Naive thymus-derived CD4-positive, alpha-beta T cell (primary cell): ENCODE results near the gene TENM4. TPM values are rescaled to one million over a fixed set of nuclear protein-coding genes. Genes with fewer than 3 reads are reported as not detected.

Experiments
- ATAC-seq: fragments of 150-1000 bp; cut with Tn5 transposase; 2 replicates; pipeline ENCODE4 v1.10.0; 2021; ENCODE audit warnings: mild to moderate bottlenecking, moderate library complexity
- CTCF ChIA-PET: fragments of 350-600 bp; sonication (Branson Sonifier 250); formaldehyde crosslinking; loops from one replicate; lab custom pipeline; 2021; ENCODE audit warnings: antibody characterized with exemption; lab: Charles Lee
- POLR2A ChIA-PET: fragments of 350-600 bp; sonication (Branson Sonifier 250); formaldehyde crosslinking; loops from one replicate; lab custom pipeline; 2021; ENCODE audit warnings: antibody characterized with exemption, inconsistent platforms; lab: Charles Lee
- DNase-seq, 9 donors: peaks; one replicate each; pipeline versions ENCODE4 v3.0.0 to v3.0.0-alpha.2; 2020 to 2022; ENCODE audit warnings: mixed read lengths in 1 of 9
- H3K27ac ChIP-seq: one replicate; pipeline ENCODE4 v1.7.0; 2013; ENCODE audit warnings: mild to moderate bottlenecking, low read depth, low read length, moderate library complexity
- H3K27me3 ChIP-seq, 2 donors: one replicate each; pipeline ENCODE4 v1.7.0; 2013; ENCODE audit warnings: low read length in 2 of 2, mild to moderate bottlenecking in 2 of 2, moderate library complexity in 2 of 2; ENCODE audit not compliant: control insufficient read depth in 2 of 2, insufficient read depth in 2 of 2
- H3K36me3 ChIP-seq, 3 experiments: 1 replicate in 2 of 3; 2 replicates in 1 of 3; pipeline ENCODE4 v1.7.0; 2013; ENCODE audit warnings: low read length in 3 of 3, mild to moderate bottlenecking in 3 of 3, moderate library complexity in 1 of 3; ENCODE audit not compliant: insufficient read depth in 3 of 3, control insufficient read depth in 2 of 3
- H3K4me1 ChIP-seq, 2 donors: one replicate each; pipeline ENCODE4 v1.7.0; 2013; ENCODE audit warnings: low read length in 2 of 2, mild to moderate bottlenecking in 2 of 2, moderate library complexity in 1 of 2; ENCODE audit not compliant: control insufficient read depth in 2 of 2, insufficient read depth in 2 of 2
- H3K4me3 ChIP-seq: 2 replicates; pipeline ENCODE4 v1.7.0; 2013; ENCODE audit warnings: mild to moderate bottlenecking, low read length
- H3K9me3 ChIP-seq, 3 experiments: 1 replicate in 2 of 3; 2 replicates in 1 of 3; pipeline ENCODE4 v1.7.0; 2013; ENCODE audit warnings: low read length in 3 of 3; ENCODE audit not compliant: control insufficient read depth in 2 of 3
- H3K27ac Mint-ChIP-seq, 9 donors: one replicate each; pipeline ENCODE4 v1.8.0; 2020 to 2022; ENCODE audit warnings: mixed read lengths in 9 of 9, mild to moderate bottlenecking in 8 of 9, moderate library complexity in 5 of 9, inconsistent platforms in 2 of 9
- H3K27me3 Mint-ChIP-seq, 5 donors: one replicate each; pipeline ENCODE4 v1.8.0; 2021 to 2022; ENCODE audit warnings: mixed read lengths in 5 of 5, mild to moderate bottlenecking in 1 of 5
- H3K36me3 Mint-ChIP-seq, 5 donors: one replicate each; pipeline ENCODE4 v1.8.0; 2020 to 2022; ENCODE audit warnings: mixed read lengths in 5 of 5, mild to moderate bottlenecking in 3 of 5, inconsistent platforms in 1 of 5
- H3K4me1 Mint-ChIP-seq, 7 donors: one replicate each; pipeline ENCODE4 v1.8.0; 2020 to 2022; ENCODE audit warnings: mixed read lengths in 7 of 7, mild to moderate bottlenecking in 3 of 7, inconsistent platforms in 1 of 7
- H3K4me3 Mint-ChIP-seq, 10 donors: one replicate each; pipeline ENCODE4 v1.8.0; 2020 to 2022; ENCODE audit warnings: mild to moderate bottlenecking in 10 of 10, mixed read lengths in 10 of 10, moderate library complexity in 6 of 10, inconsistent platforms in 2 of 10
- H3K9me3 Mint-ChIP-seq, 11 donors: one replicate each; pipeline ENCODE4 v1.8.0; 2020 to 2022; ENCODE audit warnings: mixed read lengths in 11 of 11, mild to moderate bottlenecking in 4 of 11, inconsistent platforms in 1 of 11, moderate library complexity in 1 of 11
- intact Hi-C, 2 donors: fragments of 100-400 bp; cut with micrococcal nuclease; formaldehyde crosslinking; loops; one replicate each; pipeline ENCODE4 v1.15.1; 2023
- polyA plus RNA-seq, 2 donors: library from polyadenylated mRNA; unstranded; fragments of 300-500 nt; fragmentation: Illumina TruSeq; gene quantifications; one replicate each; pipeline ENCODE4 v1.2.3, GENCODE V29; 2021
- total RNA-seq, 6 experiments: library from RNA in 5 of 6; stranded (reverse) in 5 of 6; gene quantifications; 1 replicate in 5 of 6; 2 replicates in 1 of 6; pipeline ENCODE4 v1.2.3 and lab custom pipeline; 2021 to 2026

TENM4 gene
- total and polyA plus RNA-seq, 7 experiments from 2014 or later, result 0.32 to 0.47 TPM; not detected in 5

- H3K27ac Mint-ChIP-seq, result peak overlapping the region in 1 of 9 donors; percentile 42
- ChIA-PET POLR2A (no interaction called here), CTCF (no interaction called here)
- no peak overlapping the region for H3K4me3 Mint-ChIP-seq
- Histone ChIP-seq H3K9me3 (no peaks in the 10 kb centered on the region), H3K27me3 (no peaks in the 10 kb centered on the region), H3K27ac (no peak overlapping the region), H3K4me3 (no peak overlapping the region), H3K36me3 (no peaks in the 10 kb centered on the region), H3K4me1 (no peaks in the 10 kb centered on the region)
- no peaks in the 10 kb centered on the region for H3K9me3 Mint-ChIP-seq
- no peaks in the 10 kb centered on the region for H3K36me3 Mint-ChIP-seq
- H3K27me3 Mint-ChIP-seq, result peaks cover 0 to 12% (median 3%) of the 10 kb centered on the region in 5 donors
- peaks cover 0 to 2% (median 0%) of the 10 kb centered on the region in 7 donors for H3K4me1 Mint-ChIP-seq
- intact Hi-C loops, result no loop called here
- ATAC-seq (no peak), DNase-seq (no peak)
These were observed 788.6 kb downstream of the TENM4 start for GRCh38 chr11:78651923-78652842.

GRCh38 chr11:78651136-78651775 is 789.6 kb downstream of the TENM4 start:
- Mint-ChIP-seq H3K4me1 (peaks cover 0 to 5% (median 0%) of the 10 kb centered on the region in 7 donors), H3K9me3 (no peaks in the 10 kb centered on the region), H3K27me3 (peaks cover 0 to 11% (median 3%) of the 10 kb centered on the region in 5 donors), H3K27ac (no peak overlapping the region), H3K4me3 (no peak overlapping the region), H3K36me3 (no peaks in the 10 kb centered on the region)
- ChIA-PET POLR2A (no interaction called here), CTCF (no interaction called here)
- H3K4me3 ChIP-seq, result no peak overlapping the region
- no peaks in the 10 kb centered on the region for H3K4me1 ChIP-seq
- intact Hi-C loops, result no loop called here
- H3K27me3 ChIP-seq, result no peaks in the 10 kb centered on the region
- no peaks in the 10 kb centered on the region for H3K9me3 ChIP-seq
- no peaks in the 10 kb centered on the region for H3K36me3 ChIP-seq
- no peak for DNase-seq
- ATAC-seq, result no peak
- no peak overlapping the region for H3K27ac ChIP-seq

DNA sequence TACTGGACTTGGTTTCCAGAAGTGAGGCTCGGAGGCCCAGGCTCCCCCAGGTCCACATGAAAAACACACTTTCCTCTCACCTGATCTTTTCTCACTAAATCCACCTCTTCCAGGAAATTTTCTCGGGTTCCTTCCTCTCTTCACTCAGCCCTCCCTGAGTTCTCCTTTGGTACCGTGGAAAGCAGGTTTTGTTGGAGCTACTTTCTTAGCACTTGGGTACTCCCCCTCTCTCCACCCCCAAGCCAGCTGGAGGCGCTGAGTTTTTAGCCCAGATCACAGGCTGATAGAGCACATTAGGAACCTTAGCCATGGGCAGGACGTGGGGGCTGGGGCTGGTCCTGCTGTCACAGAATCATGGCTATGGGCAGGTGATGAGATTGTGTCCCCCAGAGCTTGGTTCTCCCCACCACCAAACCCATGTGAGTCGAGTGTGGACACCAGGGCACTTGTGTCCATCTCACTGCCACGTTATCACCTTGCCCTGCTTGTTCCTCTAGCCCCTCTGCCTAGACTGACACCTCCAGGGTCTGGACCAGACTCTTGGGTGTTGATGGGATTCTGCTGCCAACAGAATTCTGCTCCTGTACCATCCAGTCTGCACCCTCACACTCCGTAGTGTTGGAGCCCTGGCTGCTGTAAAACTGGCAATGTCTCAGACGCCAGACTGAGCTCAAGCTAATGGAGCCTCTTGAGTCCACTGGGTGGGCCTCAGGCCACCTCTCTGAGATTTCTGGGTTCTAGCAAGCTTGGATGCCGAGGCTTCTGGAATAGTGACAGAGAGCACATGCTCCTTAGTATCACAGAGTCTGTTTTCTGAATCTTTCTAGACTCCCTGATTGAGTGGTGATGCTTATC is 791.2 kb downstream of the TENM4 start:
- DNase-seq (no peak), ATAC-seq (no peak)
- intact Hi-C loops, result loop anchor here (5.0 to 10.0 kb wide), 3 partner anchors 68 to 265 kb away; no protein-coding TSS in a partner anchor
- H3K27ac Mint-ChIP-seq, result no peak overlapping the region
- Histone ChIP-seq H3K4me3 (no peak overlapping the region), H3K9me3 (no peaks in the 10 kb centered on the region), H3K4me1 (no peaks in the 10 kb centered on the region), H3K27me3 (no peaks in the 10 kb centered on the region), H3K36me3 (no peaks in the 10 kb centered on the region), H3K27ac (no peak overlapping the region)
- POLR2A ChIA-PET, result no interaction called here
- H3K36me3 Mint-ChIP-seq, result no peaks in the 10 kb centered on the region
- peaks cover 0 to 11% (median 4%) of the 10 kb centered on the region in 5 donors for H3K27me3 Mint-ChIP-seq
- no peak overlapping the region for H3K4me3 Mint-ChIP-seq
- no peaks in the 10 kb centered on the region for H3K9me3 Mint-ChIP-seq
- peaks cover 0 to 17% (median 7%) of the 10 kb centered on the region in 7 donors for H3K4me1 Mint-ChIP-seq
- CTCF ChIA-PET, result interaction anchor here (0.6 kb wide), 1 partner anchor 36 kb away, joined by 3 read pairs; no protein-coding TSS in a partner anchor

- ChIA-PET CTCF (interaction anchor here (0.6 kb wide), 1 partner anchor 51 kb away, joined by 4 read pairs; no protein-coding TSS in a partner anchor), POLR2A (no interaction called here)
- no peak overlapping the region for H3K27ac ChIP-seq
- Mint-ChIP-seq H3K27ac (no peak overlapping the region), H3K4me3 (no peak overlapping the region), H3K36me3 (no peaks in the 10 kb centered on the region), H3K27me3 (peaks cover 0 to 11% (median 4%) of the 10 kb centered on the region in 5 donors), H3K9me3 (no peaks in the 10 kb centered on the region), H3K4me1 (peaks cover 0 to 20% (median 7%) of the 10 kb centered on the region in 7 donors)
- H3K36me3 ChIP-seq, result no peaks in the 10 kb centered on the region
- ATAC-seq (no peak), DNase-seq (no peak)
- no peak overlapping the region for H3K4me3 ChIP-seq
- H3K27me3 ChIP-seq, result no peaks in the 10 kb centered on the region
- no peaks in the 10 kb centered on the region for H3K9me3 ChIP-seq
- no peaks in the 10 kb centered on the region for H3K4me1 ChIP-seq
- intact Hi-C loops, result loop anchor here (5.0 to 10.0 kb wide), 3 partner anchors 69 to 267 kb away; no protein-coding TSS in a partner anchor
These were observed 792.6 kb downstream of the TENM4 start for GRCh38 chr11:78647986-78648875.

DNA sequence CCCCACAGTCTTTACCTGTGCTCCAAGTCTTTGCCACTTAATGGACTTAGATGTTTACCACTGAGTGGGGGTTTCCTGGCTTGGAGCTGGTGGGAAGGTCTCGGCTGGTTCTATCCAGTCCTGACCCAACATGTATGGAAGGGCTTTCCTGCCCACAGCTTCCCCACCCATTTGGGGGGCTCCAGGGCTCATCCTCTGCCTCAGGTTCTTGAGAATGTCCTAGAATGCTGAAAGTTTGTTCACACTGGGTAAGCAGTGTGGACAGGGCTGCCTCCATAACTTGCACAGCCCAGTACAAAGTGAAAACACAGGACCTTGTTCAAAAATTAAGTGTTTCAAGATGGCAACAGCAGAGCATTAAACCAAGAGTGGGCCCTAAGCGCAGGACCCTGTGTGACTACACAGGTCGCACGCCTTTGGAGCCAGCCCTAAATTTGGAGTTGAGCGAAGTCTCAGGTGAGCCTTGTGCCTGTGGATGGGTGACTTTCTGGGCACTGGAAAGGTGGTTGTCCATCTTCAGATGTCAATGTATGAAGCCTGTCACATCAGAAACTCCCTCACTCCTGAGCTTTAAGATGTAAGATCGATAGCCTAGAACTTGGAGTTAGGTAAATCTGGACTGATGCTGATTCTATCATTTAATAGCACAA is 793.4 kb downstream of the TENM4 start:
- no peak for ATAC-seq
- no peaks in the 10 kb centered on the region for H3K9me3 ChIP-seq
- H3K9me3 Mint-ChIP-seq, result no peaks in the 10 kb centered on the region
- H3K27ac ChIP-seq, result no peak overlapping the region
- no peak for DNase-seq
- H3K27ac Mint-ChIP-seq, result peak overlapping the region in 1 of 9 donors; percentile 5
- CTCF ChIA-PET, result interaction anchor here (0.6 kb wide), 1 partner anchor 50 kb away, joined by 4 read pairs; no protein-coding TSS in a partner anchor
- peaks cover 0 to 26% (median 7%) of the 10 kb centered on the region in 7 donors for H3K4me1 Mint-ChIP-seq
- H3K27me3 Mint-ChIP-seq, result peaks cover 0 to 11% (median 4%) of the 10 kb centered on the region in 5 donors
- no peak overlapping the region for H3K4me3 ChIP-seq
- H3K27me3 ChIP-seq, result no peaks in the 10 kb centered on the region
- POLR2A ChIA-PET, result no interaction called here
- H3K4me1 ChIP-seq, result no peaks in the 10 kb centered on the region
- H3K36me3 Mint-ChIP-seq, result no peaks in the 10 kb centered on the region
- H3K4me3 Mint-ChIP-seq, result no peak overlapping the region
- intact Hi-C loops, result loop anchor here (5.0 to 10.0 kb wide), 3 partner anchors 70 to 267 kb away; no protein-coding TSS in a partner anchor
- H3K36me3 ChIP-seq, result no peaks in the 10 kb centered on the region
